B cell (primary cell): ENCODE data around the gene PLPPR1.

Experiments used
- CTCF ChIP-seq: fragments of 200-600 bp; IDR thresholded peaks from one replicate; pipeline ENCODE4 v1.8.0; 2022; ENCODE audit warnings: antibody characterized with exemption, mild to moderate bottlenecking
- EZH2 ChIP-seq: IDR thresholded peaks from 2 replicates; pipeline ENCODE4 v1.6.1; 2012; ENCODE audit warnings: borderline replicate concordance, low read depth, mild to moderate bottlenecking, moderate library complexity, low read length; ENCODE audit not compliant: insufficient read depth, poor library complexity, severe bottlenecking

- TF ChIP-seq CTCF (no peak), EZH2 (no peak)
These were observed 280.6 kb downstream of the PLPPR1 start for GRCh38 chr9:101309139-101309538.
